ENCODE measurements around the gene CATSPER3. TPM values are rescaled to one million over a fixed set of nuclear protein-coding genes. Genes with fewer than 3 reads are reported as not detected.

Gene CATSPER3
- total RNA-seq, 4 donors from 2014 or later = 0.34 TPM; not detected in 3

DNA sequence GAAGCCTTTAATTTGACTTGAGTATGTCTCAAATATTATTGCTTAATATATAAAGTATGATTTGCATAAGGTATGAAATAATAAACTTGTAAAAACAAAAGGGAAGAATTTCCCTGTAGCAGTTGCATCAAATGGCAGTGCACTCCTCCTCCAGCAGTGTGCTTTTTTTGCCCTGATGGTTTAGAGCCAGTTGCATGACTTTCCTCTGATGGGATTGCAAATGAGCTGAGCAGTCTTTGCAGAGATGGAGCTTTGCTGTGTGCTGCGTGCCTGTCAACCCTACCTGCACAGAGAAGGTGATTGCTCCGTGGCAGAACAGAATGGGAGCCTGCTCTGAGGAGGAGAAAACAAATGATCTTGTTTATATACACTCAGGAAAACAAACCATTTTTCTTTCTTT, 22.7 kb upstream of the CATSPER3 start:
- peaks cover 7% of the 10 kb centered on the region for H3K4me1 ChIP-seq
- no peak overlapping the region for H3K27ac ChIP-seq
- TF ChIP-seq CTCF (IDR thresholded peaks at IDR 0.05) (no peak), EP300 (IDR thresholded peaks at IDR 0.05) (no peak), POLR2AphosphoS5 (IDR thresholded peaks at IDR 0.05) (no peak), POLR2A (IDR thresholded peaks at IDR 0.05) (no peak)
- DNase-seq (ENCODE audit: low spot score in 2 of 2) = no peak
- no peaks in the 10 kb centered on the region for H3K27me3 ChIP-seq
- no peaks in the 10 kb centered on the region for H3K9me3 ChIP-seq
- no peaks in the 10 kb centered on the region for H3K36me3 ChIP-seq
- 78% methylated on average over 2 of the region's 2 CpGs for WGBS
- no peak overlapping the region for H3K4me3 ChIP-seq

GRCh38 chr5:134948911-134949310, 18.8 kb upstream of the CATSPER3 start:
- no peak overlapping the region for H3K27ac ChIP-seq
- no peak for DNase-seq (ENCODE audit: low spot score in 2 of 2)
- 30% methylated on average over 4 of the region's 5 CpGs for WGBS
- no peaks in the 10 kb centered on the region for H3K9me3 ChIP-seq
- TF ChIP-seq POLR2AphosphoS5 (IDR thresholded peaks at IDR 0.05) (no peak), POLR2A (IDR thresholded peaks at IDR 0.05) (no peak), EP300 (IDR thresholded peaks at IDR 0.05) (no peak), CTCF (IDR thresholded peaks at IDR 0.05) (no peak)
- no peaks in the 10 kb centered on the region for H3K27me3 ChIP-seq
- no peaks in the 10 kb centered on the region for H3K36me3 ChIP-seq
- peaks cover 7% of the 10 kb centered on the region for H3K4me1 ChIP-seq
- no peak overlapping the region for H3K4me3 ChIP-seq

DNA sequence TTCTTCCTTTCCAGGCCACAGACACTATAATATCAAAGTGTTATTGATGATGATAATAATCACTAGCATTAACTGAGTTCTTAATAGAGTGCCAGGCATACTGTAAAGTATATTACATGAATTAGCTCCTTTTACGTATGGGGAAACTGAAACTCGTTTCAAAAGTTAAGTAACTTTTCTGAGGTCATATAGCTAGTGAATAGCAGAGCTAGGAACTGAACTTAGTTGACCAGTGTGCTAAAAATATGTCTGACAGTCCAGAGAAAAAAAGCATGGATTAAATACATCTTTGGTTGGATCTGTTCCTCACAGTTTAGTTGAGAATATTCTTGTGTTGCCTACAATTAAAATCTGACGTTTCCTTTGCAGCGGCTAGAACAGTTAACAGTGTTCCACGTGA, 18.4 kb upstream of the CATSPER3 start:
- WGBS = 69% methylated on average over 5 of the region's 5 CpGs
- Histone ChIP-seq H3K27me3 (no peaks in the 10 kb centered on the region), H3K4me3 (no peak overlapping the region), H3K4me1 (peaks cover 7% of the 10 kb centered on the region), H3K9me3 (no peaks in the 10 kb centered on the region), H3K36me3 (no peaks in the 10 kb centered on the region), H3K27ac (no peak overlapping the region)
- TF ChIP-seq CTCF (IDR thresholded peaks at IDR 0.05) = no peak
- no peak for TF ChIP-seq EP300 (IDR thresholded peaks at IDR 0.05)
- TF ChIP-seq POLR2AphosphoS5 (IDR thresholded peaks at IDR 0.05) = no peak
- no peak for TF ChIP-seq POLR2A (IDR thresholded peaks at IDR 0.05)
- DNase-seq (ENCODE audit: low spot score in 2 of 2) = no peak

- no peak for DNase-seq (ENCODE audit: low spot score in 2 of 2)
- WGBS = 88% methylated on average over 4 of the region's 4 CpGs
- Histone ChIP-seq H3K36me3 (peaks cover 23% of the 10 kb centered on the region), H3K4me3 (no peak overlapping the region), H3K9me3 (no peaks in the 10 kb centered on the region), H3K27ac (no peak overlapping the region), H3K27me3 (no peaks in the 10 kb centered on the region), H3K4me1 (no peaks in the 10 kb centered on the region)
- no peak for TF ChIP-seq POLR2AphosphoS5 (IDR thresholded peaks at IDR 0.05)
- TF ChIP-seq POLR2A (IDR thresholded peaks at IDR 0.05) = no peak
- TF ChIP-seq CTCF (IDR thresholded peaks at IDR 0.05) = no peak
- TF ChIP-seq EP300 (IDR thresholded peaks at IDR 0.05) = no peak
Measured at GRCh38 chr5:134957920-134958608, 9.6 kb upstream of the CATSPER3 start.

GRCh38 chr5:134958755-134959154, 9.0 kb upstream of the CATSPER3 start:
- peaks cover 23% of the 10 kb centered on the region for H3K36me3 ChIP-seq
- no peaks in the 10 kb centered on the region for H3K4me1 ChIP-seq
- no peak overlapping the region for H3K27ac ChIP-seq
- H3K27me3 ChIP-seq = no peaks in the 10 kb centered on the region
- H3K4me3 ChIP-seq = no peak overlapping the region
- no peak for DNase-seq (ENCODE audit: low spot score in 2 of 2)
- no peaks in the 10 kb centered on the region for H3K9me3 ChIP-seq
- TF ChIP-seq CTCF (IDR thresholded peaks at IDR 0.05) (no peak), POLR2AphosphoS5 (IDR thresholded peaks at IDR 0.05) (no peak)
- 56% methylated on average over 3 of the region's 3 CpGs for WGBS

Data from suprapubic skin (tissue), 4 donors.